ENCODE data around the gene WDR76. TPM values are rescaled to one million over a fixed set of nuclear protein-coding genes. Genes with fewer than 3 reads are reported as not detected.

Gene WDR76
- total and polyA plus RNA-seq, 10 donors = 1.5 to 16.3 (median 6.5) TPM

DNA sequence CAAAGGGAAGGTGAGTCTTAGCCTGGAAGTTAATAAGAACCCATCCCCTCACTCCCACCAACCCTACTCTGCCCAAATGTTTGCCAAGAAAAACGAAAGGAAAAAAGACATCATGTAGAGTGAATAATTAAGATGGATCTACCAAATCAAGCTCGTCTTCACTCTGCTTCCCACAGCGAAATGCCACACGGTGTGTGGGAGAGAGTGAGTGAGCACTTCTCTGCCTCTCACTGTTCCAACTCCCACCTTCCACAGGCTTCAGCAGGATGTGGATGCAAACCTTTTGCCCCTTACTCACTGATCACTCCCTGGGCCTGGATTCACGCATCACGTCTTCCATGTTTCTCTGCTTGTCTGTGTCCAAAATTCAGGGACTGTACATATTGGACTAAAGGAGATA lies 85.4 kb downstream of the WDR76 start:
- Histone ChIP-seq H3K27ac (no peak overlapping the region), H3K27me3 (replicated peaks in 1 of 7) (no peaks in the 10 kb centered on the region), H3K9me3 (no peaks in the 10 kb centered on the region), H3K36me3 (no peaks in the 10 kb centered on the region), H3K4me3 (no peak overlapping the region), H3K4me1 (no peaks in the 10 kb centered on the region)
- WGBS, 5 donors = 82 to 88% (median 86%) methylated on average over 6 of the region's 6 CpGs
- TF ChIP-seq, protein P1, sequence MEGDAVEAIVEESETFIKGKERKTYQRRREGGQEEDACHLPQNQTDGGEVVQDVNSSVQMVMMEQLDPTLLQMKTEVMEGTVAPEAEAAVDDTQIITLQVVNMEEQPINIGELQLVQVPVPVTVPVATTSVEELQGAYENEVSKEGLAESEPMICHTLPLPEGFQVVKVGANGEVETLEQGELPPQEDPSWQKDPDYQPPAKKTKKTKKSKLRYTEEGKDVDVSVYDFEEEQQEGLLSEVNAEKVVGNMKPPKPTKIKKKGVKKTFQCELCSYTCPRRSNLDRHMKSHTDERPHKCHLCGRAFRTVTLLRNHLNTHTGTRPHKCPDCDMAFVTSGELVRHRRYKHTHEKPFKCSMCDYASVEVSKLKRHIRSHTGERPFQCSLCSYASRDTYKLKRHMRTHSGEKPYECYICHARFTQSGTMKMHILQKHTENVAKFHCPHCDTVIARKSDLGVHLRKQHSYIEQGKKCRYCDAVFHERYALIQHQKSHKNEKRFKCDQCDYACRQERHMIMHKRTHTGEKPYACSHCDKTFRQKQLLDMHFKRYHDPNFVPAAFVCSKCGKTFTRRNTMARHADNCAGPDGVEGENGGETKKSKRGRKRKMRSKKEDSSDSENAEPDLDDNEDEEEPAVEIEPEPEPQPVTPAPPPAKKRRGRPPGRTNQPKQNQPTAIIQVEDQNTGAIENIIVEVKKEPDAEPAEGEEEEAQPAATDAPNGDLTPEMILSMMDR (IDR thresholded peaks at IDR 0.05 in 8 of 11, conservative IDR thresholded peaks at IDR 0.05 in 3 of 11) = no peak
- TF ChIP-seq POLR2AphosphoS5 (IDR thresholded peaks at IDR 0.05) (no peak), POLR2A (IDR thresholded peaks at IDR 0.05) (no peak)
- intact Hi-C loops (cut with DNase I; ENCODE audit: low total_unique reads) = no loop called here
- DNase-seq = no peak

DNA sequence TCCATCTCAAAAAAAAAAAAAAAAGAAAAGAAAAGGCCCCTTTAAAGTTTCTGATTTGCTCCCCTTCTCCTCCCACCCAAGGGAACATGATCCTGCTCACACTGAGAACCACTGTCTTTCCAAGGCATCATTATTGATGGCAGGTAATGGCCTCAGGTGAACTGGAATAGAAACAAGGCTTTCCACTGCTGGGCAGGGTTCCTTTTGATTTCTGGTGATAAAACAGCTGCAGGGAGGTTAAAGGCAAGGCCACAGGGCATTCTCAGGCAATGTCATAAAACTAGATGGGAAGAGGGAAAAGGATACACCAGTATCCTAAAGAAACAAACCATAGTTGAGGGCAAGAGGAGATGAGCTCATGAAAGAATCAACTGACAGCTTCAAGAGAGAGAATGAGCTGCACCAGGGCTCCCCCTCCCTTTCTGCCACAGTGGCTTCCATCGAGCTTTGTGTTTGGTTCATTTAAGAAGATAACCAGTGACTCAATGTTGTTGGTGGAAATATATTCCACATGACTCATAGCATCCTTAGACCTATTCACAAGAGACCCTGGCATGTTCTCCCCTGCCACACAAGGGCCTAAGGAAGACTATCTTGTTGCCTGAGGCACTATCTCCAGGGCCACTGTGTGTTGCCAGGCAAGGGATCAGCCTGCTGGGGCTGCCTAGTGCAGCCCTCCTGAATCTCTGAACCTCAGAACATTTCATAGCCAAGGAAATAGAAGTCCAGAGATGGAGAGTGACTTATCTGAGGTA lies 86.4 kb downstream of the WDR76 start:
- 33 to 67% (median 57%) methylated on average over 1 of the region's 1 CpG for WGBS, 5 donors
- intact Hi-C loops (cut with DNase I; ENCODE audit: low total_unique reads) = no loop called here
- Histone ChIP-seq H3K36me3 (no peaks in the 10 kb centered on the region), H3K9me3 (no peaks in the 10 kb centered on the region), H3K27ac (no peak overlapping the region), H3K27me3 (replicated peaks in 1 of 7) (no peaks in the 10 kb centered on the region), H3K4me1 (no peaks in the 10 kb centered on the region), H3K4me3 (no peak overlapping the region)
- DNase-seq = no peak
- no peak for TF ChIP-seq POLR2A (IDR thresholded peaks at IDR 0.05)
- TF ChIP-seq, protein P1 (IDR thresholded peaks at IDR 0.05 in 8 of 11, conservative IDR thresholded peaks at IDR 0.05 in 3 of 11) = no peak
- no peak for TF ChIP-seq POLR2AphosphoS5 (IDR thresholded peaks at IDR 0.05)

DNA sequence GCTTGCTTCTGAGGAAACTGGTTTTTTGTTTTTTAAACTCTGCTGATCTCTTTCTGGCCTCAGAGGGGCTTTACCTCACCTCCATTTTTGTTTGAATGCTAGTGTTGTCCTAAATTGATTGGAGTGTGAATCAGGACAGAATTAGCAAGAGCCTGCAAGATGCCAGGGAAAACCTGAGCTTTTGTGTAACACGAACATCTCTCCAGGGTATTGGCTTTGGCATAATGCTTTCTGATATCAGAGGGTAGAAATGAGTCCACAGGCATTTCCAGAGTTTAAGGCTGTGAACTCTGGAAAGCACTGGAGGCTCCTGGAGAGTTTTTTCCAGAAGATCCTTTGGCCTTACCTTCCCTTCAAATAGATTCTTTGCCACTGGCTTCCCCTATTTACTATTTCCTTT lies 87.1 kb downstream of the WDR76 start:
- 63 to 100% (median 90%) methylated on average over 1 of the region's 1 CpG for WGBS, 5 donors
- Histone ChIP-seq H3K27me3 (replicated peaks in 1 of 7) (no peaks in the 10 kb centered on the region), H3K9me3 (no peaks in the 10 kb centered on the region), H3K4me3 (no peak overlapping the region), H3K27ac (no peak overlapping the region), H3K36me3 (no peaks in the 10 kb centered on the region), H3K4me1 (no peaks in the 10 kb centered on the region)
- TF ChIP-seq POLR2A (IDR thresholded peaks at IDR 0.05) = no peak
- TF ChIP-seq POLR2AphosphoS5 (IDR thresholded peaks at IDR 0.05) = no peak
- TF ChIP-seq, protein P1 (IDR thresholded peaks at IDR 0.05 in 8 of 11, conservative IDR thresholded peaks at IDR 0.05 in 3 of 11) = no peak
- no peak for DNase-seq
- intact Hi-C loops (cut with DNase I; ENCODE audit: low total_unique reads) = no loop called here

DNA sequence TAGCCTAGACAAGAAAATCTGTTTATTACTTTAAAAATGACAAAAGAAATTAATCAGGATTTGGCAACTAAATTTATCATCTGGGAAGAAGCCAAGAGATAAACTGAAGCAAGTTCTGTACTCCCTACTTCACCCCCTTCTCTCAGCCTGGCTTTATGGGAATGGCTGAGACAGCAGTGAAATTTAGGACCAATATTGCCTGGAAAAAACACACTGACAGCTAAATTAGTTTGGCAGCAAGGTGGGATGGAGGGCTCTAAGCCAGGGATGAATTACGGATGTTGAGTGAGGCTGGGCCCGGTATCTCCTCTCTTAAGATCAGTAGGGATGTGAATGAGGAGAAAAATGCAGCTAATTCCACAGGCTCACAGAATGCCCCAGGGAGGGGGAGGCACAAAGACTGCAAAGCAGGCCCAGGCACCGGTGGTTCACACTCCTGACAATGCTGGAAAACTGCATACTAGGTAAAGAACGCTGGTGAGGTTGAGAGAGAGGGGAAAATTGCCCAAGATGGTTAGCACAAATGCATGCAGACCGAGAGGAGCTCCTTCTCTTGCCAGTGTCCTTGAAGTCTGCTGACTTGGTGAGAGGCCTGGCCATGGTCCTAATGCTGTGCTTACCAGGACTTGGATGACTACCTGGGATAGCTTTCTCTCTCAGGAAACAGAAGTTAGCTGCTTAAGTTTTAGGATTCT lies 89.0 kb downstream of the WDR76 start:
- Histone ChIP-seq H3K36me3 (no peaks in the 10 kb centered on the region), H3K4me3 (no peak overlapping the region), H3K27me3 (replicated peaks in 1 of 7) (no peaks in the 10 kb centered on the region), H3K4me1 (no peaks in the 10 kb centered on the region), H3K27ac (no peak overlapping the region), H3K9me3 (no peaks in the 10 kb centered on the region)
- WGBS, 5 donors = 75 to 87% (median 79%) methylated on average over 5 of the region's 5 CpGs
- DNase-seq = no peak
- TF ChIP-seq POLR2A (IDR thresholded peaks at IDR 0.05) (no peak), POLR2AphosphoS5 (IDR thresholded peaks at IDR 0.05) (no peak)
- TF ChIP-seq, protein P1 (IDR thresholded peaks at IDR 0.05 in 8 of 11, conservative IDR thresholded peaks at IDR 0.05 in 3 of 11) = no peak
- intact Hi-C loops (cut with DNase I; ENCODE audit: low total_unique reads) = no loop called here

Data from spleen (tissue), 11 donors.